HG02973 (cell line): ENCODE measurements around the gene COP1.

Experiments
- ATAC-seq: cut with Tn5 transposase; IDR thresholded peaks from one replicate; pipeline ENCODE4 v1.9.1; 2021; ENCODE audit warnings: moderate library complexity; ENCODE audit not compliant: unreplicated experiment

The COP1 gene

DNA sequence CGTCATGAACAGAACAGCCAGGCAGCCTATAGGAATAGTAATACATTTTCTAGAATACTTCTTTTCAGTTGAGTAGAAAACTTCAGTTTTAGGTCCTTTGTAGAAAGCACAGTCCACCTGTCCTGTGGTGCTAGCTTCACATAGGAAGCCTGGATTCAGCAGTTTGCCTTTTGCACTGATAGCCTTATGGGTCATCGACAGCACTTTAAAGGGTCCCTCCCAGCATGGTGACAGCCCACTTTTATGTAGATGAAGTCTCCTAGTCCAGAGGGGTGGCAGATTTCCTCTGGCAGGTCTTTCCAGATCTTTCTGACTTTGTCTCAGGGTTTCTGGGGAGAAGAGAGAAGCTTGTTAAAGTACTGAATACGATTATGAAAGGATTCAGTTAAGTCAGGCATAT is 302.3 kb downstream of the COP1 start:
- no peak for ATAC-seq

DNA sequence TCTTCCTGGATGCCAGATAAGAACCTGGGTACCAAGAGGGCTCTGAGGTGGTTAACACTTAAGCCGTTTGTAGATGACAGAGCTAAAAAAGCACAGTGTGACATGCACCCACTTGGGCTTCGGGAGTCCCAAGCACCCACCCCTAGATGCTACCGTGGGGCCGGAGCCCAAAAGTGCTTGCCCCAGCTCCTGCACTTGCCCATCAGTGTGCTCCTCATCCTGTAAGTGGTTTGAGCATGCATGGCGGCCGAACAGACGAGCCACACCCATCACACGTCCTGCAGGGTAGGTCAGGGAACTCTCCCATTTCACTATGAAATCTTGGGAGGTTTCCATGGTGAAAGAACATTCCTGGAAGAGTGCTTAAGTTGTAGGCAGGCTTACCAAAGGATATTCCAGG is 304.8 kb downstream of the COP1 start:
- ATAC-seq, result no peak

DNA sequence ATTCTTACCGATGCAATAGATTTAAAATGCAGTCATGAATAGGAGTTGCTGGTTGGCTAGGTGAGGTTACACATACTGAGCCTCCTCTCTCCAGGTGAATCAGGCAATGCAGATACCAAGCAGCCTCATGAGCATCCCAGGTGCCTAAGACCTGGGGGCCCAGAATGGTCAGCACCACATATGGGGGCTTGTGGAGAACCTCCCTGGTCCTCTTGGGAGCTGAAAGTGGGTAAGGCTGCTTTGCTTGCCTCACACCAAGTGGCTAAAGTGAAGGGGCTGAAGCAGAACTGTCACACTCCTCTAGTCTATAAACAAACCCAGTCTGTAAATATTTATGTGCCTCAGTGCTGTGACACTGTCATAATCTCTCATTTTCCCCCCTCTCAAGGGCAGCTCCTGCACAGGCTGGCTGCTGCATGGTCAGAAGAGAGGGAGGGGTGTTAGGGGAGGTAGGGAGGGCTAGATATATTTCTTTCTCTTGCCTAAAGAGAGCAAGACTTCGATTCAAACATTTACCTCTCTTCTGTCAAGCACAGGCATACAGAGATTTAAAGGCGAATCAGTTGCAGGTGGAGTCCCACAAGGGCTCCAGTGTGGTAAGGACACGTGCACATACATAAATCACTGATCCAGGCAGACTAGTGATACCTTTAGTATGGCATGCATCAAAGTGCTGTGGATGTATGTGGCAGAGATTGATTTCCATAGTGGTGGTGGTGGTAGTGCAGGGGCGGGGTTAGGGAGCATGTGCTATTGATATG is 305.8 kb downstream of the COP1 start:
- ATAC-seq, result no peak

DNA sequence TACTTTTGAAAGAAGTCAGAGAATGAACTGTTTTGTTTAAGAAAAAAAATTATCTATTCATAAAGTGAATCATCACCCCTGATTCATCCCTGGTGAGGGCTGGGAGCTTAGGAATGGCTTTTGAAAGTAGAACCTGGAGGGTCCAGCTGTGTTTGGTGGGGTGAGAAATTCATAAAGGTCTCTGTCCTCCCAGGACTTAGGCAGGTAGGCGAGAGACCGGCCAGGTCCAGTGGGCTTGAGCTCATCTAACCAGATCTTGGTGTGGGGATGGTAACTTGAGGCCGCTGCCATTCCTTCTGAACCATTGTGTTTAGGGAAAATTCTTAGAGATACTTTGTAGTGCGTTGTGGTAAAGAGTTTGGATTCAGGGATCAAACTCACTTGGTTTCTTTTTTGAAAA is 306.9 kb downstream of the COP1 start:
- no peak for ATAC-seq

DNA sequence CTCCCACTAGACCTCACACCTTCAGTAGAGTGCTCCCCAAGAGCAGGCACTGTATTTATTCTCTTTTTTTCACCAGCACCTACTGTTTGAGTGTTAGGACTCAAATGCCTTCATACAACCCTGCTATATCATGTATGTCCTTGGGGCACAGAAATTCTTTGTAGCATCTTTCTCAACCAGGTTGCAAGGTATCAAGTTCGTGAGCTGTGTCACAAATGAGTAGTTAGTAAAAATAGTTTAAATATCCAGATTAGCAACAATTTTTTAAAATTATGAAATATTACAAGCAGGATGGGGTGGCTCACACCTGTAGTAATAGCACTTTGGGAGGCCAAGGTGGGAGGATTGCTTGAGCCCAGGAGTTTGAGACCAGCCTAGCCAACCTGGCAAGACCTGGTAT is 311.1 kb downstream of the COP1 start:
- ATAC-seq, result no peak
